IMR-90 (cell line): ENCODE data around the gene CDH12. TPM values are rescaled to one million over a fixed set of nuclear protein-coding genes. Genes with fewer than 3 reads are reported as not detected.
A peak's percentile ranks its signal among the peaks of the same experiment; 100 is the strongest.

Source experiments
- ATAC-seq: fragments of 200-7000 bp; cut with Tn5 transposase; 2 replicates; pipeline ENCODE4 v1.9.1; 2020; ENCODE audit warnings: low read depth, mild to moderate bottlenecking, moderate library complexity
- BruUV-seq: library from RNA; stranded (reverse); fragments of 400-500 nt; replicated peaks from 2 replicates; lab custom pipeline; 2021; lab: Mats Ljungman, UMichigan
- CTCF ChIA-PET: fragments of 300-600 bp; formaldehyde crosslinking; extraction: SDS; loops from one replicate; lab custom pipeline; 2021; ENCODE audit warnings: antibody characterized with exemption; lab: Yijun Ruan, JAX
- POLR2A ChIA-PET: fragments of 300-600 bp; sonication (Branson Sonifier 250); formaldehyde crosslinking; loops from one replicate; lab custom pipeline; 2022; ENCODE audit warnings: antibody characterized with exemption; ENCODE audit not compliant: unreplicated experiment; lab: Charles Lee
- DNase-seq: peaks from one replicate; pipeline ENCODE4 v3.0.0; 2013
- H2AFZ ChIP-seq: replicated peaks from 2 replicates; pipeline ENCODE3; 2013; ENCODE audit warnings: low read length, mild to moderate bottlenecking; ENCODE audit not compliant: poor library complexity
- H2AK5ac ChIP-seq: 2 replicates; pipeline ENCODE4 v1.6.1; 2013; ENCODE audit warnings: low read depth, low read length, inconsistent platforms
- H2AK9ac ChIP-seq: replicated peaks from 2 replicates; pipeline ENCODE3; 2013; ENCODE audit warnings: mild to moderate bottlenecking, low read depth, low read length, moderate library complexity; ENCODE audit not compliant: poor library complexity
- H2BK120ac ChIP-seq: 2 replicates; pipeline ENCODE4 v1.6.1; 2013; ENCODE audit warnings: low read depth, low read length, inconsistent platforms
- H2BK15ac ChIP-seq: 3 replicates; pipeline ENCODE4 v1.6.1; 2013; ENCODE audit warnings: low read depth, low read length, inconsistent platforms
- H2BK20ac ChIP-seq: 2 replicates; pipeline ENCODE4 v1.6.1; 2013; ENCODE audit warnings: low read depth, mild to moderate bottlenecking, inconsistent platforms, low read length, moderate library complexity
- H2BK5ac ChIP-seq: 2 replicates; pipeline ENCODE4 v1.6.1; 2013; ENCODE audit warnings: mild to moderate bottlenecking, low read depth, low read length, inconsistent platforms; ENCODE audit not compliant: poor library complexity, severe bottlenecking
- H3K14ac ChIP-seq: replicated peaks from 2 replicates; pipeline ENCODE4 v1.6.1; 2013; ENCODE audit warnings: low read depth, low read length, inconsistent platforms
- H3K18ac ChIP-seq: 2 replicates; pipeline ENCODE4 v1.6.1; 2013; ENCODE audit warnings: low read depth, low read length, control low read depth
- H3K23ac ChIP-seq: 2 replicates; pipeline ENCODE4 v1.6.1; 2013; ENCODE audit warnings: low read depth, low read length, inconsistent platforms
- H3K27ac ChIP-seq: 2 replicates; pipeline ENCODE4 v1.5.1; 2013; ENCODE audit warnings: mild to moderate bottlenecking, control low read depth, low read length; ENCODE audit not compliant: insufficient read depth
- H3K27me3 ChIP-seq: 2 replicates; pipeline ENCODE4 v1.6.1; 2013; ENCODE audit warnings: low read length; ENCODE audit not compliant: control insufficient read depth, insufficient read depth
- H3K36me3 ChIP-seq: 2 replicates; pipeline ENCODE4 v1.6.1; 2013; ENCODE audit warnings: low read length, mixed read lengths; ENCODE audit not compliant: control insufficient read depth, insufficient read depth
- H3K4ac ChIP-seq: 2 replicates; pipeline ENCODE4 v1.6.1; 2013; ENCODE audit warnings: low read depth, low read length, inconsistent platforms
- H3K4me1 ChIP-seq: 2 replicates; pipeline ENCODE4 v1.6.1; 2013; ENCODE audit warnings: low read length, mixed read lengths; ENCODE audit not compliant: control insufficient read depth, insufficient read depth
- H3K4me2 ChIP-seq: 2 replicates; pipeline ENCODE4 v1.6.1; 2013; ENCODE audit warnings: low read depth, mild to moderate bottlenecking, control low read depth, low read length, moderate library complexity
- H3K4me3 ChIP-seq: 2 replicates; pipeline ENCODE4 v1.5.1; 2013; ENCODE audit warnings: low read depth, mild to moderate bottlenecking, control low read depth, low read length, moderate library complexity; ENCODE audit not compliant: insufficient read depth
- H3K56ac ChIP-seq: 2 replicates; pipeline ENCODE4 v1.6.1; 2013; ENCODE audit warnings: low read length, inconsistent platforms; ENCODE audit not compliant: insufficient read depth; ENCODE audit errors: extremely low read depth
- H3K79me1 ChIP-seq, 2 experiments: 2 replicates each; pipeline ENCODE4 v1.6.1; 2013; ENCODE audit warnings: low read length in 2 of 2, inconsistent platforms in 1 of 2, low read depth in 1 of 2
- H3K9ac ChIP-seq: 2 replicates; pipeline ENCODE4 v1.6.1; 2013; ENCODE audit warnings: low read depth, low read length, control low read depth
- H3K9me1 ChIP-seq: 2 replicates; pipeline ENCODE4 v1.6.1; 2013; ENCODE audit warnings: low read length, inconsistent platforms; ENCODE audit not compliant: insufficient read depth
- H3K9me3 ChIP-seq: 2 replicates; pipeline ENCODE4 v1.6.1; 2013; ENCODE audit warnings: low read length; ENCODE audit not compliant: control insufficient read depth, insufficient read depth
- H4K20me1 ChIP-seq: 2 replicates; pipeline ENCODE4 v1.6.1; 2013; ENCODE audit warnings: low read length, inconsistent platforms; ENCODE audit not compliant: insufficient read depth
- H4K5ac ChIP-seq: 2 replicates; pipeline ENCODE4 v1.6.1; 2013; ENCODE audit warnings: mild to moderate bottlenecking, low read depth, low read length, control low read depth
- H4K8ac ChIP-seq, 2 experiments: 2 replicates each; pipeline ENCODE4 v1.6.1; 2013; ENCODE audit warnings: low read depth in 2 of 2, low read length in 2 of 2, control low read depth in 1 of 2, inconsistent platforms in 1 of 2
- H4K91ac ChIP-seq: 2 replicates; pipeline ENCODE4 v1.6.1; 2013; ENCODE audit warnings: low read depth, low read length, inconsistent platforms; ENCODE audit not compliant: insufficient read depth
- BHLHE40 ChIP-seq: fragments of 150-350 bp; IDR thresholded peaks from 2 replicates; pipeline ENCODE4 v1.6.1; 2016; ENCODE audit warnings: mild to moderate bottlenecking, low read depth, low read length
- CEBPB ChIP-seq: IDR thresholded peaks from 2 replicates; pipeline ENCODE4 v1.6.1; 2012; ENCODE audit warnings: low read depth, low read length, improper control_type of control experiment
- CHD1 ChIP-seq: IDR thresholded peaks from 2 replicates; pipeline ENCODE4 v1.6.1; 2012; ENCODE audit warnings: low read depth, low read length, improper control_type of control experiment
- ELK1 ChIP-seq: fragments of 150-350 bp; IDR thresholded peaks from 2 replicates; pipeline ENCODE4 v1.6.1; 2016; ENCODE audit warnings: low read depth, mild to moderate bottlenecking, low read length, moderate library complexity, borderline replicate concordance
- FOS ChIP-seq: fragments of 150-350 bp; IDR thresholded peaks from 2 replicates; pipeline ENCODE4 v1.6.1; 2016; ENCODE audit warnings: low read depth, low read length
- MAFK ChIP-seq: IDR thresholded peaks from 2 replicates; pipeline ENCODE4 v1.6.1; 2012; ENCODE audit warnings: low read depth, low read length, improper control_type of control experiment
- MAZ ChIP-seq: IDR thresholded peaks from 2 replicates; pipeline ENCODE4 v1.6.1; 2012; ENCODE audit warnings: low read depth, mild to moderate bottlenecking, low read length, improper control_type of control experiment, moderate library complexity, borderline replicate concordance
- MXI1 ChIP-seq: IDR thresholded peaks from 2 replicates; pipeline ENCODE4 v1.6.1; 2012; ENCODE audit warnings: low read depth, mild to moderate bottlenecking, low read length, moderate library complexity, borderline replicate concordance
- NFE2L2 ChIP-seq: fragments of 150-350 bp; IDR thresholded peaks from 2 replicates; pipeline ENCODE4 v1.6.1; 2016; ENCODE audit warnings: low read depth, mild to moderate bottlenecking, low read length
- POLR2A ChIP-seq: IDR thresholded peaks from 2 replicates; pipeline ENCODE4 v1.6.1; 2012; ENCODE audit warnings: mild to moderate bottlenecking, low read depth, low read length
- RAD21 ChIP-seq: IDR thresholded peaks from 2 replicates; pipeline ENCODE4 v1.6.1; 2012; ENCODE audit warnings: low read length, improper control_type of control experiment
- RCOR1 ChIP-seq: IDR thresholded peaks from 2 replicates; pipeline ENCODE4 v1.6.1; 2012; ENCODE audit warnings: mild to moderate bottlenecking, low read length, improper control_type of control experiment; ENCODE audit not compliant: insufficient replicate concordance
- RFX5 ChIP-seq: IDR thresholded peaks from 2 replicates; pipeline ENCODE4 v1.8.0; 2012; ENCODE audit warnings: low read depth, mild to moderate bottlenecking, low read length, moderate library complexity
- SMC3 ChIP-seq: fragments of 150-350 bp; IDR thresholded peaks from 2 replicates; pipeline ENCODE4 v1.6.1; 2016; ENCODE audit warnings: low read depth, mild to moderate bottlenecking, antibody characterized with exemption, low read length, moderate library complexity
- USF2 ChIP-seq: fragments of 150-350 bp; IDR thresholded peaks from 2 replicates; pipeline ENCODE4 v1.6.1; 2017; ENCODE audit warnings: mild to moderate bottlenecking, antibody characterized with exemption, low read length, low read depth
- WGBS, 2 experiments: methylation state at CpG; one replicate each; pipeline versions ENCODE4 v1.1.5 to v1.1.7; 2013; ENCODE audit warnings: missing lambda C conversion rate in 2 of 2; ENCODE audit not compliant: insufficient read length in 1 of 2; ENCODE audit errors: extremely low coverage in 2 of 2; 5-methylcytosine and 5-hydroxymethylcytosine counted together
- dilution Hi-C: fragments of 300-500 bp; cut with HindIII; formaldehyde crosslinking; loops from one replicate; pipeline ENCODE4 v1.14.3; 2018; ENCODE audit warnings: low sequenced_read_pairs; ENCODE audit not compliant: unreplicated experiment
- in situ Hi-C: fragments of 300-500 bp; cut with MboI; formaldehyde crosslinking; loops from 3 replicates; pipeline ENCODE4 v1.14.3; 2019; ENCODE audit warnings: low sequenced_read_pairs, inconsistent platforms, mixed read lengths
- intact Hi-C: fragments of 100-400 bp; cut with micrococcal nuclease; formaldehyde crosslinking; loops from 2 replicates; pipeline ENCODE4 v1.10.0; 2022
- polyA plus RNA-seq, 3 experiments: library from polyadenylated mRNA; depleted of rRNA; stranded (reverse); fragments of >200 nt; gene quantifications; 2 replicates each; pipeline ENCODE4 v1.2.3, GENCODE V29; 2012; ENCODE audit warnings: low replicate concordance in 1 of 3
- total RNA-seq: library from RNA; depleted of rRNA; stranded (reverse); fragments of >200 nt; gene quantifications from 2 replicates; pipeline ENCODE4 v1.2.3, GENCODE V29; 2012
- TF ChIP-seq, protein P1 (sequence below): conservative IDR thresholded peaks from 2 replicates; pipeline ENCODE4 v1.5.1; 2012; ENCODE audit warnings: mild to moderate bottlenecking, low read depth, low read length, improper control_type of control experiment

The CDH12 gene
- total and polyA plus RNA-seq, 2 of the 4 experiments (the other 2 are of a cell fraction): not detected

- H3K14ac ChIP-seq: no peak overlapping the region
- H4K5ac ChIP-seq: peak overlapping the region; percentile 92; the same call in 1 of the 2 replicates
- no peaks in the 10 kb centered on the region for H4K20me1 ChIP-seq
- H4K8ac ChIP-seq: no peak overlapping the region
- no TSS peak for BruUV-seq
- peak overlapping the region; percentile 72; the same call in 1 of the 2 replicates for H3K18ac ChIP-seq
- no peak overlapping the region for H3K9ac ChIP-seq
- in situ Hi-C loops: no loop called here
- ChIA-PET POLR2A (no interaction called here), CTCF (no interaction called here)
- TF ChIP-seq SMC3: no peak
- TF ChIP-seq, protein P1, sequence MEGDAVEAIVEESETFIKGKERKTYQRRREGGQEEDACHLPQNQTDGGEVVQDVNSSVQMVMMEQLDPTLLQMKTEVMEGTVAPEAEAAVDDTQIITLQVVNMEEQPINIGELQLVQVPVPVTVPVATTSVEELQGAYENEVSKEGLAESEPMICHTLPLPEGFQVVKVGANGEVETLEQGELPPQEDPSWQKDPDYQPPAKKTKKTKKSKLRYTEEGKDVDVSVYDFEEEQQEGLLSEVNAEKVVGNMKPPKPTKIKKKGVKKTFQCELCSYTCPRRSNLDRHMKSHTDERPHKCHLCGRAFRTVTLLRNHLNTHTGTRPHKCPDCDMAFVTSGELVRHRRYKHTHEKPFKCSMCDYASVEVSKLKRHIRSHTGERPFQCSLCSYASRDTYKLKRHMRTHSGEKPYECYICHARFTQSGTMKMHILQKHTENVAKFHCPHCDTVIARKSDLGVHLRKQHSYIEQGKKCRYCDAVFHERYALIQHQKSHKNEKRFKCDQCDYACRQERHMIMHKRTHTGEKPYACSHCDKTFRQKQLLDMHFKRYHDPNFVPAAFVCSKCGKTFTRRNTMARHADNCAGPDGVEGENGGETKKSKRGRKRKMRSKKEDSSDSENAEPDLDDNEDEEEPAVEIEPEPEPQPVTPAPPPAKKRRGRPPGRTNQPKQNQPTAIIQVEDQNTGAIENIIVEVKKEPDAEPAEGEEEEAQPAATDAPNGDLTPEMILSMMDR: no peak
- TF ChIP-seq FOS: no peak
- TF ChIP-seq RAD21: no peak
- no peak for TF ChIP-seq POLR2A
- TF ChIP-seq RFX5: no peak
- no peak for TF ChIP-seq ELK1
- no peak for TF ChIP-seq CHD1
- TF ChIP-seq BHLHE40: no peak
- no peak for TF ChIP-seq MAFK
- TF ChIP-seq CEBPB: no peak
- TF ChIP-seq RCOR1: no peak
- no peak for TF ChIP-seq NFE2L2
- no peak for TF ChIP-seq USF2
- TF ChIP-seq MXI1: no peak
- no peak for TF ChIP-seq MAZ
- peaks cover 5% of the 10 kb centered on the region for H3K4me1 ChIP-seq
- H2BK120ac ChIP-seq: peak overlapping the region; percentile 55; the same call in 1 of the 2 replicates
- peak overlapping the region; percentile 90 for H2BK5ac ChIP-seq
- H4K91ac ChIP-seq: no peak overlapping the region
- H3K56ac ChIP-seq: no peak overlapping the region
- no peak overlapping the region for H3K4ac ChIP-seq
- no peaks in the 10 kb centered on the region for H3K36me3 ChIP-seq
- H3K79me1 ChIP-seq: no peaks in the 10 kb centered on the region
- ATAC-seq (peak; percentile 79), DNase-seq (peak; percentile 40)
- dilution Hi-C loops: no loop called here
- H3K4me2 ChIP-seq: peak overlapping the region; percentile 54; the same call in 1 of the 2 replicates
- no peak overlapping the region for H3K27ac ChIP-seq
- H3K27me3 ChIP-seq: no peaks in the 10 kb centered on the region
- H2AFZ ChIP-seq: no peak overlapping the region
- H2BK15ac ChIP-seq: no peak overlapping the region
- no peaks in the 10 kb centered on the region for H3K9me3 ChIP-seq
- H2AK5ac ChIP-seq: no peak overlapping the region
- H3K4me3 ChIP-seq: no peak overlapping the region
- intact Hi-C loops: no loop called here
- WGBS, 2 experiments: no CpG with 5 or more reads among the region's 2 CpGs
- no peaks in the 10 kb centered on the region for H3K9me1 ChIP-seq
- no peak overlapping the region for H2BK20ac ChIP-seq
- H2AK9ac ChIP-seq: no peak overlapping the region
- no peak overlapping the region for H3K23ac ChIP-seq
Observed at GRCh38 chr5:21792748-21793147, 1060.4 kb downstream of the CDH12 start.
